ENCODE measurements around the gene ASIC1. TPM values are rescaled to one million over a fixed set of nuclear protein-coding genes. Genes with fewer than 3 reads are reported as not detected.

The ASIC1 gene
- total and polyA plus RNA-seq, 2 experiments from 2014 or later: 0.76 to 1.5 TPM

- H3K4me2 ChIP-seq: no peak overlapping the region
- no peak for ATAC-seq
These were observed 39.2 kb upstream of the ASIC1 start for GRCh38 chr12:50018154-50018553.

More at GRCh38 chr12:50018154-50018553, 39.2 kb upstream of the ASIC1 start:
- Mint-ChIP-seq H3K9me3 (no peaks in the 10 kb centered on the region), H3K4me1 (peaks cover 13% of the 10 kb centered on the region), H3K4me3 (peak overlapping the region; percentile 2; the same call in 1 of the 3 replicates), H3K36me3 (ENCODE audit: low read depth) (peaks cover 25% of the 10 kb centered on the region), H3K27me3 (ENCODE audit: insufficient read depth, low read depth, poor library complexity) (peaks cover 3% of the 10 kb centered on the region), H3K27ac (peak overlapping the region; percentile 26; the same call in 1 of the 2 replicates)
- no peak overlapping the region for H3K4me3 ChIP-seq
- H3K4me1 ChIP-seq (ENCODE audit: insufficient read depth): peaks cover 6% of the 10 kb centered on the region; the same call in 1 of the 2 replicates
- peaks cover 6% of the 10 kb centered on the region for H4K20me1 ChIP-seq (replicated peaks; ENCODE audit: insufficient read depth)
- H2AFZ ChIP-seq: no peak overlapping the region
- H3K27ac ChIP-seq (ENCODE audit: low read depth): no peak overlapping the region
- H3K79me2 ChIP-seq (replicated peaks; ENCODE audit: insufficient read depth): peaks cover 70% of the 10 kb centered on the region
- no peak for TF ChIP-seq ETS1 (IDR thresholded peaks at IDR 0.05)
- TF ChIP-seq EZH2phosphoT487 (IDR thresholded peaks at IDR 0.05; ENCODE audit: unreplicated experiment): no peak
- TF ChIP-seq JUNB (IDR thresholded peaks at IDR 0.05; ENCODE audit: unreplicated experiment): no peak
- no peak for TF ChIP-seq EZH2 (IDR thresholded peaks at IDR 0.05; ENCODE audit: low read depth, unreplicated experiment)
- TF ChIP-seq CREB1 (CRISPR knock-in tag; IDR thresholded peaks at IDR 0.05; ENCODE audit: low read depth): no peak
- TF ChIP-seq CTCF (conservative IDR thresholded peaks at IDR 0.05; ENCODE audit: low read depth in 2 of 2): no peak
- TF ChIP-seq POLR2AphosphoS5 (IDR thresholded peaks at IDR 0.05; ENCODE audit: low read depth): no peak
- no peak for TF ChIP-seq REST (IDR thresholded peaks at IDR 0.05; ENCODE audit: unreplicated experiment)
- no peak for TF ChIP-seq STAT1 (IDR thresholded peaks at IDR 0.05; ENCODE audit: unreplicated experiment)
- TF ChIP-seq NANOG (IDR thresholded peaks at IDR 0.05; ENCODE audit: borderline replicate concordance): no peak
- no peaks in the 10 kb centered on the region for H3K27me3 ChIP-seq (ENCODE audit: insufficient read depth)
- H3K36me3 ChIP-seq (ENCODE audit: insufficient read depth): peaks cover 10% of the 10 kb centered on the region; the same call in 1 of the 2 replicates
- no peaks in the 10 kb centered on the region for H3F3A ChIP-seq (replicated peaks; ENCODE audit: low read depth)
- DNase-seq (ENCODE audit: low spot score): peak; percentile 28
- H3K9me2 ChIP-seq (ENCODE audit: insufficient read depth): no peaks in the 10 kb centered on the region
